GM12875 (cell line): ENCODE results near the gene RRP9.

Source experiments
- H3K4me3 ChIP-seq: one replicate; pipeline ENCODE4 v1.5.1; 2011; ENCODE audit warnings: low read depth, low read length, control low read depth
- CTCF ChIP-seq: IDR thresholded peaks from 2 replicates; pipeline ENCODE4 v1.5.1; 2011; ENCODE audit warnings: low read depth, mild to moderate bottlenecking, control low read depth, inconsistent platforms, low read length, moderate library complexity, borderline replicate concordance; ENCODE audit not compliant: insufficient read depth

Gene RRP9

GRCh38 chr3:51941463-51941797 lies 274 bp downstream of the RRP9 start:
- peak overlapping the region; percentile 95 for H3K4me3 ChIP-seq
- no peak for TF ChIP-seq CTCF

DNA sequence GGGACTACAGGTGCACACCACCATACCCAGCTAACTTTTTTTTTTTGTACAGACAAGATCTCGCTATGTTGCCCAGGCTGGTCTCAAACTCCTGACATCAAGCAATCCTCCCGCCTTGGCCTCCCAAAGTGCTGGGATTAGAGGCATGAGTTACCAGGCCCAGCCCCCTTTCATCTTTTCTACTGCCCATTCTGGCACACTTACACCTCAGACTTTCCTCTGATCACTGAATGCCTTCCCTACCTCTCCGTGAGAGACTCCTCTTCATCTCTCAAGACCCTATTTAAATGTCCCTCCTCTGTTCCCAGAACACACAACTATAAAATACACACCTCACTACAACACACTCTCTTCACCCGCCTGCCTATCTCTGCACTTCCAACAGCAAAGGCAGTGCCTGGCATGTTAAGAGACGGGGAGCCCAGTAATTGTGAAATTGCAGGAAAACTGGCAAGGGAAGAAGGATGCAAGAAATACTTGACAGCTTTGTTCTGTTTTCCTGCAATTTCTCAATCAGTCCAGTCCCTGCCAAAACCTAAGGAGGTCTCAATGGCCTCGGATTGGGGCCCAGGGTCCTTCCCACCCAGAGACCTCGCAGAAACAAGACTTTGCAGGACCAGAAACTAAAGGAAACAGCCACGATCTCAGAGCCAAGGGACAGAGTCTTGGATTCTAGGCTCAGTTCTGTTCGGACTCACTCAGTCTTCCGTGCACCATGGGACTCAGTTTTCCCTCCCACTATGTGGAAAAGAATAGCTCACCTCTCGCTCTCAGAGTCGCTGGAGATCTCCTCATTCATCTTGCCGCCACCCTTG lies 849 bp downstream of the RRP9 start:
- H3K4me3 ChIP-seq = peak overlapping the region; percentile 95
- TF ChIP-seq CTCF = no peak

DNA sequence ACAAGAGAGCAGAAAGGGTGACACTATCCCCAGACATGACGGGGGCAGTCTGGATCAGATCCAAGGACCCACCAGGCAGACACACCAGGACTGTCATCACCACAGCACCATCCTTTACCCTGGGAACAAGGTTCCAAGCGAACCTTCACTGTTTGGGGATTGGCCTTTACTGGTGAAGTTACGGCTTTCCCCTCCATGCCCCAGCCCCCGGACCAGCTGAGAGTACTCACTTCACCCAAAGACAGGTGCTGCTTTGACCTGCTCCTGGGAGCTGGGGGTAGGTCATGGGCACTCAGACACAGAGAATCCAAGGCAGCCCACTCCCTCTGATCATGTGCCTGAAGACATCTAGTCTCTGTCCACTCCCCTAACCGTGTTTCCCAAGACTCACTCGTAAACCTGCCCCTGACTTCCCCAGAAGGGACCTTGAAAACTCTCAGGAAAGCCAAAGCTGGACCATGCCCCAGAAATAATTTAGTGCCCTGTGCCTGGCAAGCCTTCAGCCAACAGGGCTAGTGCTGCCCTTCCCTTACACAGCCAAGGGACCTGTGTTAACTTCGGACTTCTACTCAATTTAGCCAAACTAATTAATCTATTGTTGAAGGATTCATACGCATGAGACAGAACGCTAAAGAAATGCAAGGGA lies 2.8 kb downstream of the RRP9 start:
- TF ChIP-seq CTCF = no peak
- no peak overlapping the region for H3K4me3 ChIP-seq

GRCh38 chr3:51937611-51938450 lies 3.9 kb downstream of the RRP9 start:
- H3K4me3 ChIP-seq = no peak overlapping the region
- no peak for TF ChIP-seq CTCF

GRCh38 chr3:51937014-51937413 lies 4.7 kb downstream of the RRP9 start:
- no peak for TF ChIP-seq CTCF

DNA sequence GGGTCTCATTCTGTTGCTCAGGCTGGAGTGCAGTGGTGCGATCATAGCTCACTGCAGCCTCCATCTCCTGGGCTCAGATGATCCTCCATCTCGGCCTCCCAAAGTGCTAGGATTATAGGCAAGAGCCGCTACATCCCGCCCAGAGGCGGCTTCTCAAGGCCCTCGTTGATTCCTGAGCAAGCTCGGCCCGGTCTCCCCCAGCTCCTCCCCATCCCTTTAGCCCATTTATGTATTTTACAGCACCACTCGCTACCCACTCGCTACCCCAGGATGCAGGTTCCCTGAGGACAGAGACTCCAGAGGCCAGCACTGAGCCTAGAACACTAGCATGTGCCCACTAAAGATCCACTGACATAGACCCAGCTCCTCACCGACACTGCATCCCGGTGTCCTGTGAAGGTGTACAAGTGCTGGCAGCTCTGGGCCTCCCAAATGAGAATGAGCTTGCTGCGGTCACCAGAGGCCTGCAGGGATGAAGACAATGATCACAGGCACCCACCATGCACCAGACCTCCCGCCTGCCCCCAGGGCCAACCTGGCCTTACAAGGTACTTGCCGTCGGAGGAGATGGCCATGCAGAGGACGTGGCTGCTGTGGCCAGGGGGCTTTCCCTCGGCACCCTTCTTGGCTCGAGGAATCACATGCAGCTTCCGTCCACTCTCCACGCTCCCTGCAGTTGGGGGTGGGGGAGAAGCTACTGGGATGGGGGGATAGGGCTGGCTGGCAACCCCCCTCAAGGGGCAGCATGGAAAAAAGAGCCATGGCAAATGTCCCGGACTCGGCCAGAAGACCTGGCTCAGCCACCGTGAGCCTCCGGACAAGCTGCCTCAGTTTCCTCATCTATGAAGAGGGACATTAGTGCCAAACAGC lies 5.6 kb downstream of the RRP9 start:
- no peak for TF ChIP-seq CTCF
- H3K4me3 ChIP-seq = no peak overlapping the region

More at GRCh38 chr3:51937014-51937413, 4.7 kb downstream of the RRP9 start:
- H3K4me3 ChIP-seq = no peak overlapping the region
